HG02840 (cell line): ENCODE measurements around the gene CST11.

Source experiments
- ATAC-seq: cut with Tn5 transposase; IDR thresholded peaks from one replicate; pipeline ENCODE4 v1.9.1; 2021; ENCODE audit warnings: mild to moderate bottlenecking, moderate library complexity, moderate number of reproducible peaks; ENCODE audit not compliant: unreplicated experiment, low FRiP score

CST11 gene

GRCh38 chr20:23455639-23456038 lies 3.0 kb upstream of the CST11 start:
- ATAC-seq: no peak

- no peak for ATAC-seq
Measured at GRCh38 chr20:23454816-23455215, 2.1 kb upstream of the CST11 start.

- no peak for ATAC-seq
Measured at GRCh38 chr20:23453549-23454543, 1.2 kb upstream of the CST11 start.

- ATAC-seq: no peak
Measured at GRCh38 chr20:23451956-23452487, 654 bp downstream of the CST11 start.

- no peak for ATAC-seq
Measured at GRCh38 chr20:23450877-23451276, 1.8 kb downstream of the CST11 start.

GRCh38 chr20:23449421-23449820 lies 3.3 kb downstream of the CST11 start:
- ATAC-seq: no peak

GRCh38 chr20:23448167-23448566 lies 4.5 kb downstream of the CST11 start:
- no peak for ATAC-seq

GRCh38 chr20:23446505-23446904 lies 6.2 kb downstream of the CST11 start:
- ATAC-seq: no peak

- no peak for ATAC-seq
Measured at GRCh38 chr20:23445596-23446217, 7.0 kb downstream of the CST11 start.

GRCh38 chr20:23444859-23445258 lies 7.8 kb downstream of the CST11 start:
- no peak for ATAC-seq

- ATAC-seq: no peak
Measured at GRCh38 chr20:23442436-23442835, 10.2 kb downstream of the CST11 start.

- ATAC-seq: no peak
Measured at GRCh38 chr20:23441850-23442313, 10.8 kb downstream of the CST11 start.

- ATAC-seq: no peak
Measured at GRCh38 chr20:23440004-23440403, 12.7 kb downstream of the CST11 start.

GRCh38 chr20:23438661-23439060 lies 14.0 kb downstream of the CST11 start:
- no peak for ATAC-seq

GRCh38 chr20:23437126-23437899 lies 15.4 kb downstream of the CST11 start:
- no peak for ATAC-seq

GRCh38 chr20:23436681-23437080 lies 16.0 kb downstream of the CST11 start:
- ATAC-seq: no peak

GRCh38 chr20:23435626-23436539 lies 16.8 kb downstream of the CST11 start:
- no peak for ATAC-seq

GRCh38 chr20:23434521-23435313 lies 18.0 kb downstream of the CST11 start:
- no peak for ATAC-seq

- ATAC-seq: no peak
Measured at GRCh38 chr20:23433628-23434027, 19.0 kb downstream of the CST11 start.
